NCI-H345 treated with DMSO at 0.1 percent for 48 hours (cell line): Measurements from ENCODE around the gene SOSTDC1.
"Not testable (repeated sequence)": the region's sequence is repeated elsewhere in the genome, so short reads cannot be mapped to it uniquely, and the experiment has no call there.

Source experiments
- DNase-seq: peaks from one replicate; lab custom pipeline; 2025; ENCODE audit not compliant: unreplicated experiment; lab: John Stamatoyannopoulos, UW

SOSTDC1 gene

DNA sequence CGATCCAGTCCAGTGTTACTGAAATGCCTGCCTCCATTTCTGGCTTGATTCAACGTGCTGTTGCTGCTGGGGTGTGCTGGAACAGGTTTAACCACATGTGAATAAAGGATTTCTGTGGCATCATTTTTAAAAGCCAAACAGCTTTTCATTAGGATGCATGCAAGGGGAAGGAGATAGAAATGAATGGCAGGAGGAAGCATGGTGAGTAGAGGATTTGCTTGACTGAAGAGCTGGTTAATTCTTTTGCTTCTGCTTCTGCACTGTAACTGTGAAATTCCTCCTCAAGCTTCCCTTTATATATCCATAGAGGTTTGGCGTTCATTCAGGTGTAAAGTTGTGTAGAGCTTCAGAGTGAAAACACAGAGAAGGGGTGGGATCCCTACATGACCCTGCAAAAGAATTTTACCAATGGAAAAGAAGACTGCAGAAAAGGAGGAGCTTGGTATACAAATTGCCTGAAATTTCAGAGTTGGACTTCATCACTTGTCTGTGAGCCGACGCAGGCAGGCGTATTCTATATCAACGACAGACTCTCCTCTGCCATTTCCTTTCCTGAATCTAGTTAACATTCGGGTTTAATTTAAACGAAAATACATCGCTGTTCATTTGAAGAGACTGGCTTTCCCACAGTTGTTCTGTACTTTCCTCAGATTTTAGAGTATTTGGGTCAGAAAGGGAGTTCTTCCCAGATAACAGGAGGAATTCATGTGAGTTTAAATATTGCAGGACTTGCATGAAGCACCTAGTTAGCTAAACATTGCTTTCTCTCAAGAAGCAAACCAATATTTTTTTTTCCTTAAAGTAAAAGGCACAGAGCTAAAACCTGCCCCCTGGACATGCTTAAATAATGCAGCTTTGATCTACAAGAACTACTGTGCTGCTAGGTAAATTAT lies at the start of gene SOSTDC1:
Gene SOSTDC1 (minus strand): TSS at position 270 of the 893 bp plus-strand sequence. CDS start 70 bp downstream, at position 200.
- no peak for DNase-seq

DNA sequence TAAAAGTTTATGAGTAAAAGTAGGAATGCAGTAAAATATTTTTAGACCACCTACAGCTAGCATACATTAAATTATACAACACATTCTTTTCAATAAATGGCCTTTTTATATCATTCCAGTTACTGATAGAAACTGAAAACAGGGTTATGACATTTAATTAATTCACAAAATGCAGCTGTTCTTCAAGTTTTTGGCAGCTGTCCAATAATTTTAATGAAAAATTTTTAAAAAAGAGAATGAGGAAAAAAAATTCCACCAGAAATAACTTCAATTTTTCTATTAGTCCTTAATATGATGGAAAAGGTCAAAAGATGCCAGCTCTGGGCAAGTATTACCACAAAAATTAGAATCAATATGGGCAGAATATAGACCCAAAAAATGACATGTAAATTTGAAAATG lies 49.2 kb upstream of the SOSTDC1 start:
- no peak for DNase-seq

- no peak for DNase-seq
Observed at GRCh38 chr7:16514271-16514670, 48.7 kb upstream of the SOSTDC1 start.

DNA sequence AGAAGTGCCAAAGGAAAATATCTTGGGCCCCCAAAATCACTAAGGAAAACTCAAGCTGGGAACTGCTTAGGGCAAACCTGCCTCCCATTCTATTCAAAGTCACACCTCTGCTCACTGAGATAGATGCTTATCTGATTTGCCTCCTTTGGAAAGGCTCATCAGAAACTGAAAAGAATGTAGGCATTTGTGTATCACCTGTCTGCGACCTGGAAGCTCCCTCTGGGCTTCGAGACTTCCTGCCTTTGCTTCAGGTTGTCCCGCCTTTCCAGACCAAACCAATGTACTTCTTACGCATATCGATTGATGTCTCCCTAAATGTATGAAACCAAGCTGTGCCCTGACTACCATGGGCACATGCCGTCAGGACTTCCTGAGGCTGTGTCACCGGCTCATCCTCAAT lies 46.6 kb upstream of the SOSTDC1 start:
- DNase-seq = no peak

DNA sequence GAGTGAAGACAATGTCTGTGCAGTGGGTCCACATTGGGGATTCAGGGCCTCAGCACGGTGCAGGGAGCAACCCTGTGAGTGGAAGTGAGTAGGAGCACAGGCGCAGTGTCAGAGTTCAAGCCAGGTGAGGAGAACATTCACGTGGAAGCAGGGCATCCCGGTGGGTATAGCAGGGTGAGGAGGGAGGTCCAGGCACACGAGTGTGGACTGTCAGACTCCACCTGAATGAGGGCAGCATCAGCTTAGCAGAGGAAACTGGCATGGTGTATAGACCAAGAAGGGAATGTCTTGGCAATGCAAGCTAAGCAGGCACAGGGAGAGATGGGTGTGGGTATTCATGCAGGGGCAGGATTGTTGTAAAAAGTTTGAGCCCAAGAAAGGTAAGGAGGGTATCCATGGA lies 45.8 kb upstream of the SOSTDC1 start:
- no peak for DNase-seq

DNA sequence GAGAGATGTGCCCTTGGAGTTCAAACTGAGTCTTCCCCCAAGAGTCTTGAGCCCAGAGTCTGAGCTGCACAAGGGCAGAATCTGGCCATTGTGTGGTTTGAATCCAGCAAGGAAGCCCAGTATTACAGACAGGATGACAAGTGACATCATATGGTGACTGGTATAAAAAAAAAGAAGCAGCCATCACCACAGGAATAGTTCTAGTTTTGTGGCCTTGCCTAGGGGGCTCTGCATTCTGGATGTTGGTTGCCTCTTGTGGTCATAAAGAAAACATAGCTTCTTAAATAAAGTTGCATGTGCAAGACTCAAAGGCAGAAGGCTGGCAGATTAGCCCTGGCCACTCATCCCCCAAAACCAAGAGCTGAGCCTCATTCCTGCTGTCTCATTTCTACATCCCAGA lies 44.3 kb upstream of the SOSTDC1 start:
- no peak for DNase-seq

GRCh38 chr7:16506422-16506821 lies 40.9 kb upstream of the SOSTDC1 start:
- not testable (repeated sequence) for DNase-seq

DNA sequence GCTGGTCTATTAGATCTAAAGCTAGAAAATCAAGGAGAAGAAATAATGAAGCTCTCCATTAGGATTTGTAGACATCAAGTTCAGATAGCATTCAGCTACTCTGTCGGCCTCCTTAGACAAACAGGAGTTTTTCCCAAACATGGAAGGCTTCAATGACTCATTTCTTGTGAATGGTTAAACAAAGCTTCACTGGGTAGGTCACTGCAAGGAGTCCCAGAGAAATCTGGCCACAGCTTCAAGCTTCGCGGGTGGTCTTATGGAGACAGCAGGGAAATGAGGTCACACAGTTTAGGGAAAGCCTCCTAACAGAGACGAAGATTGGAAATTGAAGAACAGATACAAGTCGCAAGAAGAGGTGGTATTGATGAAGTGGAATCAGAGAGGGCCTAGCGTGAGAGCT lies 38.5 kb upstream of the SOSTDC1 start:
- DNase-seq = no peak

GRCh38 chr7:16502303-16502702 lies 36.8 kb upstream of the SOSTDC1 start:
- no peak for DNase-seq

GRCh38 chr7:16498122-16498521 lies 32.6 kb upstream of the SOSTDC1 start:
- DNase-seq = no peak

DNA sequence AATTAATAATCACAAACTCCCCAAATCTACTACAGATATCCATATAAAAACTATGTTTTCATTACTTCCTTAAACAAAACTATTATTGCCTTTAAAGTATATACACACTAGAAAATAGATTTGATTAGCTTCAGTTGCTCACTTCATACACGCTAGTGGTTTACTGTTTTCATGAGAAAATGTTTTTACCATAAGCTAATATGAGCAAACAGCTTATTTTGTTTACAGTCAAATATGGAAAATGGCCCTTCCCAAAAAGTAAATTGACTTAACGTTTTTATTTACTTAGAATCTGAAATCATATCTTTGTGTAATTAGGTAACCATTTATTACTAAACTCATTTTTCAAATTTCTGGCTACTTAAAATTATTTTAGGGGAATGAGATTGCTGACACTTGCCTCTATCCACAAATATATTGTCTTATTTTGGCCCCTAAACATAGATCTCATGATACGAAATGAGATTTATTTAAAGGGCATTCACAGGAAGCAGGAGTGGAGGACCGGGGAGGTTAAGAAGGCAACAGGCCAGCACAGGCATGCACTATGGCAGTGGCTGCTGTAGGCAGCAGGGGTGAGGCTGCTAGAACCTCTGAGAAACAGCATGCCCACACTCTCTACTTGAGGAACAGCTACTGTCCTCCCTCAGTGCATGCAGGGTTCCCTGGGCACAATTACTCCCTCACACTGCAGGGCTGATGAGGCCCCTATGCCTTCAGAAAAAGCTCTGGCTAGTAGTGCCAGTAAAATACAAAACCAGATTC lies 29.6 kb upstream of the SOSTDC1 start:
- DNase-seq = no peak

GRCh38 chr7:16494551-16494950 lies 29.0 kb upstream of the SOSTDC1 start:
- DNase-seq = no peak

DNA sequence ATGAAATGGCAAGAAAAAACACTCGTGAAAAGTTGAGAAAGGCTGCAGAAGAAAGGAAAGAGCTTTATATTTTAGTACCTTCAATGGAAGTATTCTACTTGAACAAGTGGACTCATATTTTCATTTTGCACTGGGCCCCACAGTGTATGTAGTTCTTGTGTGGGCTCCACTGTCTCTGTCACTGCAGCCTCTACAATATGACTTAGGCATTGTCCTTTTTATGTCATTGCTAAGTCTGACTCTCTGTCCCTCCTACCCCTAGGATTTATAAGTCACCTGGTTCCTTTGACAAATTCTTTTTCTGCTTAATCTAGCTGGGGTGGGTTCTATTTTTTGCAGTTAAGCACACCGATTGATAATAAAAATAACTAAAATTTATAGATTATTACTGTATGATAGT lies 27.7 kb upstream of the SOSTDC1 start:
- no peak for DNase-seq

GRCh38 chr7:16492513-16493062 lies 27.1 kb upstream of the SOSTDC1 start:
- DNase-seq = no peak

GRCh38 chr7:16491148-16491547 lies 25.6 kb upstream of the SOSTDC1 start:
- DNase-seq = no peak

- DNase-seq = peak; percentile 10
Observed at GRCh38 chr7:16484453-16485158, 19.1 kb upstream of the SOSTDC1 start.

DNA sequence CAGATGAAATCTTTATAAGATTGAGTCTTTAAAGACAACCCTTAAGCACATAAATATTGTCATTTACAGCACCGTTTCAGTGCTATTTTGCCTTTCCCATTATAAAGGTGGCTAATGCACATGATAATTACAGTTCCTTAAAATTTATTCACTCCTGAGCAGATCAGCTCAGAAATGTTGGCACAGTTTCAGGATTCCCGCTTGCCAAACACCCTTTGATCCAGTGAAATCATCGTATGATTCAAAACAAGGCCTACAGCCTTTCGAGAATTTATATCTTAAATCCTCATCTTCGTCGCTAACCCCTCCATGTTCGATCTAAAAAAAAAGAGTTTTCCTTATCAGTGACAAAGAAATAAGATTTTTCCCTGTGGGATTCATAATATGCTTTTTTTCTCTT lies 14.1 kb upstream of the SOSTDC1 start:
- no peak for DNase-seq

DNA sequence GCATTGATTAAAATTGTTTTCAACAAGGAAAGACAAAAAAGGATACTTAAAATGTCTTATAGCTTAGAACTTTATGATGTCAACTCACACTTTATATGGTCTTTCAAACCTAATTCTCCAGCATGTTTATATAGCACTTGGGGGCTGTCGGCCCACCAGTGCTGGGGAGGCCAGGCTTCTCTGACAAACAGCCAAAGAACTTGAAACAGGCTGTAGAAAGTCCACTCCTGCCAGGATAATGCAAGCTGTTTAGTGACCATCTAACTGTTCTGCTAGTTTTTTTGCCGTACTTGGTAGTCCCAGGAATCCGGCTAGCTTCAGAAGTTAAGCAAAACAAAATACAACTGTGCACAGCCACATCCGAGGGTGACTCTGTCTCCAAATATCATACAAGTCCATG lies 13.6 kb upstream of the SOSTDC1 start:
- DNase-seq = no peak

GRCh38 chr7:16471933-16472332 lies 6.4 kb upstream of the SOSTDC1 start:
- no peak for DNase-seq

DNA sequence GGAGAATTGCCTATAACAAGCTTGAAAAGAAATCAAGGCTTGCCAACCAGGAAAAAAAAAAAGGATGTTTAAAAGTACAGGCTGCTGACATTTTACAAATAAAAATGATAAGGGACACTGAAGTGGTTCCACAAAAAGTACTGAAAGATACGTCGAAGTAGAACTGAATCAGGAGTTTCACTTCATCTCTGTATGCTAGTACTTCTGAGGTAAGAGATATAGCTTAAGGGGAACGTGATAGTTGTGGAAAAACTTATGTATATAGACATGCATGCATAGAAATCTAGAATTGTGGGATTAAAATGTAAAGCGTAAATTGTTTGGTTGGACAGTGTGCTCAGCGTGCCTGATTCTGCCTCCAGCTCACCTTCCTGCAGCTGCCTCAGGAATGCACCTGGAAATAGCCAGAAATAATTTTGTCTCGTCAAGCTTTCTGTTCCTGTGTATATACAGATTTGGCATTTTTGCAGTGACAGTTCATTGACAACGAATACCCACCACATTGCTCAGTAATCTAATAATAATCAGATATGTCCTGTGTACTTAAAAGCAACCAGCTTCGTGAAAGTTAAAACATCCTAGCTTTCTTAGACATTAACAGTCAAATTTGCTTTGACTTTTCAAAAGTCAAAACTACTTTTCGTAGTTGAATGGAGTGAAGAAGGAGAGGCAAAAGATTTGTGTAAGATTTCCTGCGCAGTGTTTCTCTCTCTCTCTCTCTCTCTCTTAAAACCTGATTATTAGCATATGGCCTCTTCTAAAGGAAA lies 1.4 kb downstream of the SOSTDC1 start:
- no peak for DNase-seq

- DNase-seq = no peak
Observed at GRCh38 chr7:16463520-16463919, 2.0 kb downstream of the SOSTDC1 start.
